ENCODE results near the gene C9orf153.

DNA sequence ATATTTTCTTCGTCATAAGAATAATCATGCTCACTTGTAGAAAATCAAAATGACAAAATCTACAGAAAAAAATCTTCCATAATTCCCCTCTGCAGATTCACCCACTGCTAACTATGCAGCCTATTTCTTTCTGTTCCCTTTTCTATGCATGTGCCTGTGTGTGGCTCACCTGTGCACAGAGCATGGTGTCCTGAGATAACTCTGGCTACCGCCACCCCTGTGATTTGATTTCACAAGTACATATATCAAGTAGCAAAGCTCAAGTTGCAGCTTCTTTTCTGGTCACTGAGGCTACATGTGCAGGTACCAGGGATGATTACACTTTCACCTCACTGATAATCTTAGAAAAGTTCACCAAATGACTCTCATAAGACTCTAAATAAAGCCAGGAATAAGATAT is 41.2 kb upstream of the C9orf153 start:
- TF ChIP-seq, protein P1, sequence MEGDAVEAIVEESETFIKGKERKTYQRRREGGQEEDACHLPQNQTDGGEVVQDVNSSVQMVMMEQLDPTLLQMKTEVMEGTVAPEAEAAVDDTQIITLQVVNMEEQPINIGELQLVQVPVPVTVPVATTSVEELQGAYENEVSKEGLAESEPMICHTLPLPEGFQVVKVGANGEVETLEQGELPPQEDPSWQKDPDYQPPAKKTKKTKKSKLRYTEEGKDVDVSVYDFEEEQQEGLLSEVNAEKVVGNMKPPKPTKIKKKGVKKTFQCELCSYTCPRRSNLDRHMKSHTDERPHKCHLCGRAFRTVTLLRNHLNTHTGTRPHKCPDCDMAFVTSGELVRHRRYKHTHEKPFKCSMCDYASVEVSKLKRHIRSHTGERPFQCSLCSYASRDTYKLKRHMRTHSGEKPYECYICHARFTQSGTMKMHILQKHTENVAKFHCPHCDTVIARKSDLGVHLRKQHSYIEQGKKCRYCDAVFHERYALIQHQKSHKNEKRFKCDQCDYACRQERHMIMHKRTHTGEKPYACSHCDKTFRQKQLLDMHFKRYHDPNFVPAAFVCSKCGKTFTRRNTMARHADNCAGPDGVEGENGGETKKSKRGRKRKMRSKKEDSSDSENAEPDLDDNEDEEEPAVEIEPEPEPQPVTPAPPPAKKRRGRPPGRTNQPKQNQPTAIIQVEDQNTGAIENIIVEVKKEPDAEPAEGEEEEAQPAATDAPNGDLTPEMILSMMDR (IDR thresholded peaks at IDR 0.05) = no peak
- TF ChIP-seq POLR2A (IDR thresholded peaks at IDR 0.05) (no peak), POLR2AphosphoS5 (IDR thresholded peaks at IDR 0.05) (no peak)

All from transverse colon (tissue), 4 donors.